Measurements from ENCODE around the gene ABHD5. TPM values are rescaled to one million over a fixed set of nuclear protein-coding genes. Genes with fewer than 3 reads are reported as not detected.

The ABHD5 gene
- total RNA-seq, 1 experiment from 2014 or later = 10.5 TPM

GRCh38 chr3:43779850-43780249, 89.1 kb downstream of the ABHD5 start:
- CTCF ChIA-PET = no interaction called here
- intact Hi-C loops (cut with micrococcal nuclease; ENCODE audit: unreplicated experiment) = no loop called here
- ATAC-seq (no peak), DNase-seq (ENCODE audit: low read depth, low spot score) (no peak)
- Histone ChIP-seq H3K4me3 (ENCODE audit: low read depth in 2 of 2, low read length in 2 of 2) (no peak overlapping the region), H3K4me1 (ENCODE audit: control insufficient read depth, insufficient read depth, low read length) (no peaks in the 10 kb centered on the region), H3K36me3 (ENCODE audit: control insufficient read depth, insufficient read depth, low read length) (no peaks in the 10 kb centered on the region), H3K27ac (ENCODE audit: low read length) (no peak overlapping the region), H3K9me3 (ENCODE audit: control insufficient read depth, insufficient read depth, low read depth, low read length) (no peaks in the 10 kb centered on the region), H3K27me3 (ENCODE audit: control insufficient read depth, insufficient read depth, low read length) (no peaks in the 10 kb centered on the region)
- POLR2A ChIA-PET = no interaction called here
- TF ChIP-seq REST (IDR thresholded peaks at IDR 0.05; ENCODE audit: insufficient read depth in 1 of 2, low read depth in 2 of 2, low read length in 1 of 2) (no peak), TCF7L2 (IDR thresholded peaks at IDR 0.05; ENCODE audit: low read depth, low read length) (no peak), SIN3A (IDR thresholded peaks at IDR 0.05; ENCODE audit: borderline replicate concordance, insufficient read depth, low read depth, low read length) (no peak), POLR2AphosphoS5 (IDR thresholded peaks at IDR 0.05; ENCODE audit: low read depth, low read length) (no peak)
- TF ChIP-seq, protein P1, sequence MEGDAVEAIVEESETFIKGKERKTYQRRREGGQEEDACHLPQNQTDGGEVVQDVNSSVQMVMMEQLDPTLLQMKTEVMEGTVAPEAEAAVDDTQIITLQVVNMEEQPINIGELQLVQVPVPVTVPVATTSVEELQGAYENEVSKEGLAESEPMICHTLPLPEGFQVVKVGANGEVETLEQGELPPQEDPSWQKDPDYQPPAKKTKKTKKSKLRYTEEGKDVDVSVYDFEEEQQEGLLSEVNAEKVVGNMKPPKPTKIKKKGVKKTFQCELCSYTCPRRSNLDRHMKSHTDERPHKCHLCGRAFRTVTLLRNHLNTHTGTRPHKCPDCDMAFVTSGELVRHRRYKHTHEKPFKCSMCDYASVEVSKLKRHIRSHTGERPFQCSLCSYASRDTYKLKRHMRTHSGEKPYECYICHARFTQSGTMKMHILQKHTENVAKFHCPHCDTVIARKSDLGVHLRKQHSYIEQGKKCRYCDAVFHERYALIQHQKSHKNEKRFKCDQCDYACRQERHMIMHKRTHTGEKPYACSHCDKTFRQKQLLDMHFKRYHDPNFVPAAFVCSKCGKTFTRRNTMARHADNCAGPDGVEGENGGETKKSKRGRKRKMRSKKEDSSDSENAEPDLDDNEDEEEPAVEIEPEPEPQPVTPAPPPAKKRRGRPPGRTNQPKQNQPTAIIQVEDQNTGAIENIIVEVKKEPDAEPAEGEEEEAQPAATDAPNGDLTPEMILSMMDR (IDR thresholded peaks at IDR 0.05) = no peak
- no TSS peak for BruUV-seq (replicated peaks)
- in situ Hi-C loops (cut with HindIII; ENCODE audit: low pct_unique_long_range_greater_than_20kb, low sequenced_read_pairs) = no loop called here

GRCh38 chr3:43782541-43782940, 91.8 kb downstream of the ABHD5 start:
- no peaks in the 10 kb centered on the region for H3K27me3 ChIP-seq (ENCODE audit: control insufficient read depth, insufficient read depth, low read length)
- CTCF ChIA-PET = no interaction called here
- no peaks in the 10 kb centered on the region for H3K9me3 ChIP-seq (ENCODE audit: control insufficient read depth, insufficient read depth, low read depth, low read length)
- no peaks in the 10 kb centered on the region for H3K36me3 ChIP-seq (ENCODE audit: control insufficient read depth, insufficient read depth, low read length)
- in situ Hi-C loops (cut with HindIII; ENCODE audit: low pct_unique_long_range_greater_than_20kb, low sequenced_read_pairs) (no loop called here), intact Hi-C loops (cut with micrococcal nuclease; ENCODE audit: unreplicated experiment) (no loop called here)
- TF ChIP-seq POLR2AphosphoS5 (IDR thresholded peaks at IDR 0.05; ENCODE audit: low read depth, low read length) (no peak), SIN3A (IDR thresholded peaks at IDR 0.05; ENCODE audit: borderline replicate concordance, insufficient read depth, low read depth, low read length) (no peak), TCF7L2 (IDR thresholded peaks at IDR 0.05; ENCODE audit: low read depth, low read length) (no peak), REST (IDR thresholded peaks at IDR 0.05; ENCODE audit: insufficient read depth in 1 of 2, low read depth in 2 of 2, low read length in 1 of 2) (no peak)
- TF ChIP-seq, protein P1 (IDR thresholded peaks at IDR 0.05) = no peak
- no TSS peak for BruUV-seq (replicated peaks)
- DNase-seq (ENCODE audit: low read depth, low spot score) (no peak), ATAC-seq (no peak)
- H3K4me1 ChIP-seq (ENCODE audit: control insufficient read depth, insufficient read depth, low read length) = no peaks in the 10 kb centered on the region
- H3K27ac ChIP-seq (ENCODE audit: low read length) = no peak overlapping the region
- POLR2A ChIA-PET = no interaction called here
- H3K4me3 ChIP-seq (ENCODE audit: low read depth in 2 of 2, low read length in 2 of 2) = no peak overlapping the region

Other genes with a start within 250 kb of the ABHD5 start
- 26.6 TPM for gene ANO10, start 68.9 kb upstream of the ABHD5 start, total RNA-seq (2021; ENCODE audit: unreplicated experiment)

Data from Panc1 (cell line).